T-helper 2 cell (primary cell): ENCODE measurements around the gene RAP1GDS1.
"Not testable (repeated sequence)": the region's sequence is repeated elsewhere in the genome, so short reads cannot be mapped to it uniquely, and the experiment has no call there.

ENCODE experiments used
- DNase-seq, 5 experiments: peaks; one replicate each; pipeline versions ENCODE4 v3.0.0 to v3.0.0-alpha.2; 2012 to 2022

RAP1GDS1 gene

DNA sequence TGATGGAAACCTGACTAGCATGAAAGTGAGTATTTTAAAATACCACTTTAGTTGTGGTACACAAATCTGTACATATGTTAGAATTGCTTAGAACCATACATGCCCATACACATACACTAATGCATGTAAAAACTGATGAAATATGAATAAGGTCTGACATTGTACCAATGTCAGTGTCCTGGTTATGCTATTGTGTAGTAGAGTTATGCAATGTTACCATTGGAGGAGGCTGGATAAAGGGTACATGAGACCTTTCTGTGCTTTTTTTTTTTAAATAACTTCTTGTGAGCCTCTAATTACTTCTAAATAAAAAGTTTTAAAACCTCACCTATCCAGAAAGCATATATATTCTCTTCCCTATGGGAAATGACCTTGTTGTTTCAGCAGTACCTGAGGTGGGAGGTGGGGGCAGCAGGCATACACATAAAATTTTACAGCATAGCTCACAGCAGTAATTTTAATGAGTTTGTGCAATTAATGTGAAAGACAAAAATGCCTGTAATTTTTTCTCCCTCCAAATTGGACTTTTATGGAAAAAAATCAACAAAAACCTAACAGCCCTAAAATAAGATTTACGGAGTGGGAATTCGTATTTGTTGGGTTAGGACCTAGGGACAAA lies 97.6 kb downstream of the RAP1GDS1 start:
- DNase-seq: no peak

DNA sequence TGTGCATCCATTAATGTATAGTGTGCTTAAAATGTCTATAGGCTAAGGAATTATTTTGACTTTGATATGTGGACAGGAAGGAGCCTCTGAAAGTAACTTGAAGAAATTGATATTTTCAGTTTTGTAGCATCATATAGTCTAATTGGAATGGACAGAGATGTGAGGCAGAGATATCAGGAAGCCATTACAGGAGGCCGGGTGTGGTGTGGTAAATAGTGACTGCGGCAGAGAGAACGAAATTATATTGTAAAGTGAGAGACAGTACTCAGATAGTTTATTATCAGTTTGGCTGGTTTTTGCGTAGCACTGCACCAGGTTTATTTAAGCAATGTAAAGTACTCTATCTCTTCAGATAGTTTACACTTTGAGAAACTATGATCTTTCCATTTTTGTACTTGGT lies 98.5 kb downstream of the RAP1GDS1 start:
- no peak for DNase-seq

DNA sequence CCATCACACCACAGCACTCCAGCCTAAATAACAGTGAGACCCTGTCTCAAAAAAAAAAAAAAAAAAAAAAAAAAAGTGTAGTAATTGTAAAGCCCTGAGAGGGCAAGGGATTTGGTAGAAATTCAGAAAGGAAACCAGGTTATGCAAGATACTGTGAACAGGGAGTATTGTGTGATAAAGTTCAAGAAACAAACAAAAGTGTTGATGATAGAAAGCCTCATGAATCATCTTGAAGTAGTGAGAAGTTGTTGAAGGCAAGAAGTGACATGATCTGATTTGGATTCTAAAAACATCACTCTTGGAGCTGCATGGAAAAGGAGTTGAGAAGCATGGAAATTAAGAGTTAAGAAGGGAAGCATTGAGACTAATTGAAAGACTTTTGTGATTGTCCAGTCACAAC lies 102.2 kb downstream of the RAP1GDS1 start:
- no peak for DNase-seq

DNA sequence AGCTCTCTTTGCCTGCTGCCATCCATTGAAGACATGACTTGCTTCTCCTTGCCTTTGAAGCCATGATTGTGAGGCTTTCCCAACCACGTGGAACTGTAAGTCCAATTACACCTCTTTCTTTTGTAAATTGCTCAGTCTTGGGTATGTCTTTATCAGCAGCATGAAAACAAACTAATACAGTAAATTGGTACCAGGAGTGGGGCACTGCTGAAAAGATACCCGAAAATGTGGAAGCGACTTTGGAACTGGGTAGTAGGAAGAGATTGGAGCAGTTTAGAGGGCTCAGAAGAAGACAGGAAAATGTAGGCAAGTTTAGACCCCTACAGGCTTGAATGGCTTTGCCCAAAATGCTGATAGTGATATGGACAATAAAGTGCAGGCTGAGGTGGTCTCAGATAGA lies 105.1 kb downstream of the RAP1GDS1 start:
- not testable (repeated sequence) for DNase-seq

DNA sequence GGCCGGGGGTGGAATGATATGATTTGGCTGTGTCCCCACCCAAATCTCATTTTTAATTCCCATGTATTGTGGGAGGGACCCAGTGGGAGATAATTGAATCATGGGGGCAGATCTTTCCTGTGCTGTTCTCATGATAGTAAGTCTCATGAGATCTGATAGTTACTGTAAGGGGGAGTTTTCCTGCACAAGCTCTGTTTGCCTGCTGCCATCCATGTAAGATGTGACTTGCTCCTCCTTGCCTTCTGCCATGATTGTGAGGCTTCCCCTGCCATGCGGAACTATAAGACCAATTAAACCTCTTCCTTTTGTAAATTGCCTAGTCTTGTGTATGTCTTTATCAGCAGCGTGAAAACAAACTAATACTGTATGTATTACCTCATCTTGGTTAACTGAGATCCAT lies 106.8 kb downstream of the RAP1GDS1 start:
- DNase-seq: not testable (repeated sequence)

DNA sequence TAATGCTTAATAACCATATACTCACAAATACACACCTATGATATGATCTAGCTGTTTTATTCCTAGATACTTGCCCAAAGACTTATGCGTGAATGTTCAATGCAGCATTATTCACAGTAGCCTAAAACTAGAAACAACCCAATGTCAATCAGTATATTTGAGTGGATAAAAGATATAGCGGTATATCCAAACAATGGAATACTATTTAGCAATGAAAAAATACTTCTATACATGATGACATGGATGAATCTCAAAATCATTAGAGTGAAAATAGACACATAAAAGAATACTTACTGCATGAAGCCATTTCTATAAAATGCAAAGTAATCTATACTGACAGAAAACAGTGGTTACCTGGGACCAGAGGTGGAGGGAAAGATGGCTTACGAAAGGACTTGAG lies 108.1 kb downstream of the RAP1GDS1 start:
- DNase-seq: no peak

DNA sequence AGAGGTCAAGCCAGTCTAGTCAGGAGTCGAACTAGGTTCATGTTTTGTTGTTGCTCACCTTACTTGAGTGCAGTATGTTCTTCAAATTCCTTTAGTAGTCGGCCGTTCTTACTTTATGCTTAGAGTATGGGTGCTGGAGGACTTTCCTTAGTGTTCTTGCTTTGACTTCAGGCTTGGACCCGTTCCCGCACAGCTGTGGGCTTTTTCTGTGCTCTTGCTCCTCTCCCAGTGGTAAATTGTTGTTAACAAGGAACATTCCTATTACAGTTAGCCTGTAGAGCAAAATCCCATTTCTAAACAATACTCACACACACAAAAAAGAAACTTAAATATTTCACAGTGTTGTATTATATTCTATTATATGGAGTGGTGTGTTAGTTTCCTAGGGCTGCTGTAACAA lies 113.5 kb downstream of the RAP1GDS1 start:
- DNase-seq: no peak

DNA sequence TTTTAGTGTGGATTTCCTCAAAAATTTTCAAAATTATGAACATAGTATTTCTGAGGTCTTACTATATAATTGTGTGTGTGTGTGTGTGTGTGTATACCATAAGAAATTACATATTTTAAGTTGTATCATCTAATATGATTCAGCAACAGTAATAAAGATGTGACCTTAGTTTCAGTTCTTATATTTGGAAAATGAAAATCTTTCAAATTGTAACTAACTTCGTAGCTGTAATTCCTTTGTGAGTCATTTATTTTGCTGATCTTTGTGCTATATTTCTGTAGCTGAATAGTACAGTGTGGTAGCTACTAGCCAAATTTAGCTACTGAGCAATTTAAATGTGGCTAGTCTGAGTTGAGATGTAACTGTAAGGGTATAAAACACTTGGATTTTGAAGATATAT lies 116.4 kb downstream of the RAP1GDS1 start:
- DNase-seq: peak in 1 of 5 experiments; percentile 9

DNA sequence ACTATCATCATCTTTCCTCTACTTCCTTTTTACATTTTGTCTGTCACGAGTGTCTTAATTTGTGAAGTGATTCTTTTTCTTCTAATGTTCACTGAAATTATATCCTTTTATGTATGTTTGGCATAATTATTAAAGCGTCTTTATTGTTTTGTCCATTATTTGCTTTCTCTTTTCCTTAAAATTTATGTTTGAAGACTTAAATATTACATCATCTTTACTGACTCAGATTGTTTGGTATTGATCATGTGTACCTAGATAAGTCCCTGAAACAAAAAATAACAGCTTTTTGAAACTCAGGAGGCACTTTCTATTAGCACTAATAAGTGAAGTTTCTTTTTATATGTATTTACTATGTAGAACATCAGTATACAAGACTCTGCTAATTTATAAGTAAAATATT lies 120.1 kb downstream of the RAP1GDS1 start:
- DNase-seq: no peak

DNA sequence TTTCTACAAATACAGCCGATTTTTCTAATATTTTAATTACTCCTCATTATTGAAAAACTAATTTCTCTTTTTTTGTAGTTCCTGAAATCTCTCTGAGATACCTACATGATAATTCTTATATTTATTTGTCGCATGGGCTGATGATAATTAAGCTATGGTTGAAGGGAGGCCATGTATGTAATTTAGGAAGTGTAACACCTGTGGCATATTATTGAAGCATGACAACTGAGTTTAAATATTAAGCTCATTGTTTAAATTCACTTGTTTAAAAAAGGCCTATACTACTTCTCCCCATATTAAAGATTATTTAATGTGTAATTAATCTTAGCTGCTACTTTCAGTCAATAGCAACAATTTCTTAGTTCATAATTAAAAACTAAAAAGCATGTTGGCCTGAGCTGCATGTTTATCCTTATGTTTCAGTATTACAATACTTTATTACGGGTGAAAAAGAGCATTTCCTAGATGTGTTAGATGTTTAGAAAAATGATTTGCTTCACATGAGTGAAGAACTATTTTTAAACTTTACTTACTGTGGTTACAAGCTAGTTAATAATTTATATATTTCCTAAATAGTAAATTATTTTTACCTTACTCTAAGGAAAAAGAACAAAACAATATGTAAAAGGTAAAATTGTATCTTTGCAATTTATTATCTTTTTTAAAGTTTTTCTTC lies 122.4 kb downstream of the RAP1GDS1 start:
- DNase-seq: no peak

DNA sequence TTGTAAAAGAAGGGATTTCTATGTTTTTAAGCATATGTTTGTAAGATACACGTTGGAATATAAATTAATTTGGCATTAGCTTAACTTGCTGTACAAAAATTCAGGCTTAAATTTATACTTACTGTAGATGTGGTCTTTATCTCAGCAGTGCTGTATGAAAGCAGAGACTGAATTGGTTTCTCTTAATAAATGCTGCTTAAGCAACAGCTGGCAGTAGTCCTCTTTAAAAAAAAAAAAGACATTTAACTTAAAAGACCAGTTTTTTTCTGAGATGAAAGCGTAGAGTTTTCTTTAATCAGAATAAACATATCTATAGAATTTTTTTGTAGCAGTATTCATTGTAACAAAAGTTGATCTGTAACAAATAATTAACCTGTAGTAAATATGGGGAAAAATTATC lies 124.6 kb downstream of the RAP1GDS1 start:
- no peak for DNase-seq

DNA sequence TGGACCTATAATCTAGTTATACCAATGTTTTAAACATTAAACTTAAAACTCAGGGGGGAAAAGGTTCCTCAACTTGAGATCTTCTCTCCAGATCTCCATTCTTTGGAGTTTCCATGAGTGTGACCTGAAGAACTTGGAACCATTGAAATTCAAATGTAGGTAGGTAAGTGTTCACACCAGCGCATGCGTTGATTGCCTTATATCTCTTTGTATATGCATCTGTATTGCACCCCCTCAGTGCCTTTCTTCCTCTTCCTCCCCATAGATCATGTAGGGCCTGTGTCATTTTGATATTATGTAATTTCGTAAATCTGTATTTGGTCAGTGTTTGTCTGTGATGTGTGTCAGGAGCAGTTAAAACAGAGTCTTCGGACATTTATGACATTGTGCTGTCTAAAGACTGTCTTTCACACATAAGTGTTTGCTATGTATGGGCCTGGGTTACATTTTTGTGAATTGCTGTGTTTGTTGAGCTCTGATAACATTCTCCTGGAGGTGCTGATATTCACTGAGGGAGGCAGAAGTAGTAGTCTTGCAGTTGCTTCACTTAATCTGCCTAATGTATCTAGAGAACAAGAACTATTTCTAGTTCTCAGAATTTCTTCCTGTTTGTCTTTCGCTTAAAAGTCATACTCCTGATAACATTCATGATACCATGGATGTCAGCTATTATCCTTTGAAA lies 126.3 kb downstream of the RAP1GDS1 start:
- no peak for DNase-seq

DNA sequence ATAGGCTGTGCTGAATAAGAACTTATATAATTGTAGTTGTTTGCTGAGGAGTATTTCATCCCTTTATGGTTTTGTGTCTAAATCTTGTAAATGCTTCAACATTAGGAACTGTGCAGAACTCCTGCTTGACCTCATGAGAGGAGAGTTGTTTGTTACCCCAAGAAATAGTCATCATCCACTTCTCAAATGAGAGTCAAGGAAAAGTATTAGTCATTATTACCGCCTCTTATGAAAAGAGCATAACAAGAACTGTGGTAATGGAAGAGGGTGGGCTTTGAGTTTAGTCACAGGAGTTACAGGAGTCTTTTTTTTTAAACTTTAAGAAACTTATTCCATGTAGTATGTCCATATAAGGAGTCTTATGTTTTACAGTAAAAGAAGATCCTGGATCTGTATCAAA lies 132.9 kb downstream of the RAP1GDS1 start:
- no peak for DNase-seq

DNA sequence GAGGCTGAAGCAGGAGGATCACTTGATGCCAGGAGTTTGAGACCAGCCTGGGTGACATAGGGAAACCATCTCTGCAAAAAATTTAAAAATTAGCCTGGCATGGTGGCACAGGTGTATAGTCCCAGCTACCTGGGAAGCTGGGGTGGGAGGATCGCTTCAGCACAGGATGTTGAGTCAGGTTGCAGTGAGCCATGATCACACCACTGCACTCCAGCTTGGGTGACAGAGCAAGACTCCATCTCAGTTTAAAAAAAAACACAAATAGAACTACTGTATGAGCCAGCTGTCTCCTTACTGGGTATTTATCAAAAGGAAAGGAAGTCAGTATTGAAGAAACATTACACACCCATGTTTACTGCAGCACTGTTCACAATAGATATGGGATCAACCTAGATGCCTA lies 138.7 kb downstream of the RAP1GDS1 start:
- DNase-seq: no peak

DNA sequence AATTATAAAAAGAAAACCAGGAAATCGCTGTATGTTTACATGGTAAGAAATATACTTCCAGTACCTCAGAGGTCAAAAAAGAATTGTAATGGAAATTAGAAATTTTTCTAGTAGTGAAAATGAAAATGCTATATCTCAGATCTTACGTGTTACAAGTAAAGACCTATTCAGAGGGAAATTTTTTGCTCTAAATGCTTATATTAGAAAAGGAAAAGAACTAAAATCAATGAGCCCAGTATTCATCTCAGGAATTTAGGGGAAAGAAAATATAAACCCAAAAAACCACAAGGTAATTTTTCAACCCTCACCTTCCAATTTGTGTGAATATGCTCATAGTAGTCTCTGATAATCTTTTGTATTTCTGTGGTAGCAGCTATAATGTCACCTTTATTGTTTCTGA lies 145.6 kb downstream of the RAP1GDS1 start:
- peak in 1 of 5 experiments; percentile 13 for DNase-seq

DNA sequence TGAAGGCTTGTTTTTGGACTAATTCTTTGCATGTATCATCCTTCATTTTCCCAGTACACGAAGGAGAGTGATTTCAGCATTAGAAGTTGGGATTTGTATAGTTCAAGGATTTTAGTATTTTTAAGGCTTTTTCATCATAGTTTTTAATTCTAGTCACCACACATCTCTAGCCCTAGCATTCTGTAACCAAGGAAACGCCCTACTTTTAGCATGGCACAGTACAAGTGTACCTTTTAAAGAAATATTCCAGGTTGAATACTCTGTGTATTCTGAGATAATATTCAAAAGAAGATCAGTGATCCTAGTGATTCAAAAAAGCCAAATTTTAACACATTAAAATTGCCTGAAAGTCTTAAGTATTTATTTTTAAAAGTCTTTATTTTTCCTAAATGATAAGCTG lies 150.5 kb downstream of the RAP1GDS1 start:
- DNase-seq: no peak

DNA sequence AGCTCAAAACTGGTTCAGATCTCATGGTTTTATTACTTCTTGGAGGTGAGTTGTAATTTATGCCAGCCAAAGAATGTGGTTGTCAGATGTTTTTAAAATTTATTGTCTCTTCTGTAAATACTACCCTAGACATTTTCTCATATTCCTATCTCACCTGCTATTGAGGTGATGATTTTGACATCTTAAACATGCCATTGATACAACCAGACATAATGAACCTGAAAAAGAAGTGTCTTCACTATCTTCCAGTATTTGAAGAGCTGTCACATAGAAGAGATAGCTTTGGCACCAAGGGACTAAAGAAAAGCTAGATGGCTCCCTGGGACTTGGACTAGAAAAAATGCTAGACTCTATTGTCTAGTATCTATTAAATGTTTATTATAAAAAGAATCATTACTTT lies 155.7 kb downstream of the RAP1GDS1 start:
- no peak for DNase-seq

DNA sequence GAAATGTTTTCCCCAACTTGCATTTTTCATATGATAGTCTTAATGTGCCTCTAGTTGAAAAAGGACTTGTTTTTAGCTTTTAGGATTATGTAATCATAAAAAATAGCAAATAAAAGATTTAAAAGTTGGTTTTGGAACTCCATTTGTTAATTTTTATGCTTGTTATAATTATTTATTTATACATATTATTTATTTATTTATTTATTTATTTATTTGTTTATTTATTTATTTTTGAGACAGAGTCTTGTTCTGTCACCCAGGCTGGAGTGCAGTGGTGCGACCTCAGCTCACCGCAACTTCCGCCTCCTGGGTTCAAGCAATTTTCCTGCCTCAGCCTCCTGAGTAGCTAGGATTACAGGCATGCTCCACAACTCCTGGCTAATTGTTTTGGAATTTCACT lies 159.0 kb downstream of the RAP1GDS1 start:
- not testable (repeated sequence) for DNase-seq

DNA sequence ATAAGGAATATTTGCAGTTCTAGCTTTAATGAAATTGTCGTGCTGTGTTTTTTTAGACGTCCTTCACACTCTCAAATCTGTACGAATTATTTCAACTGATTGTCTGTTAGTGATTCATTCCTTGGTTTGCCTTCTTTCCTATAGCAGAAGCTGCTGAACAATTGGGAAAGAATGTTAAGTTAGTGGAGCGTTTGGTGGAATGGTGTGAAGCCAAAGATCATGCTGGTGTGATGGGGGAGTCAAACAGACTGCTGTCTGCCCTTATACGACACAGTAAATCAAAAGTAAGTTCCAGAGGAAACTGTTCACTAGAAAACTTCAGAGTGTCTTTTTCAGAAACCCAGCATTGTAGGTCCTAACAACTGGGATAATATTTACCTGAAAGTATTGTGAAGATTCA lies 159.9 kb downstream of the RAP1GDS1 start:
- DNase-seq: no peak

DNA sequence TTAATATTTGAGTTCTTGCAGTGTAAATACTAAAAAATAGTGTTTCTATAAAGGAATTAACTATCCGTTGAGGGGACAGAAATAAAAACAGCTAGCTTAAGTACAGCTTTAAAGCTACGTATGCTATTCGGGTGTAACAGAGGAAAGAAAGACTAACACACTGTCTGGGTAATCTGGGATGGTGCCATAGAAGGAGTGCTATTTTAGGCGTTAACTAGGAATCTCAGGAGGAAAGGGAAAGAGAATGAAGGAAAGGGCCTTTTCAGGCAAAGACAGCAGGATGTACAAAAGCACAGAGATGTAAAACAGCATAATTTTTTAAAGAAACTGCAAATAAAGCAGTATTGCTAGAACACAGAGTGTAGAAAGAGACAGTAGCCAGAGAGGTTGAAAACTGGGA lies 161.8 kb downstream of the RAP1GDS1 start:
- DNase-seq: no peak

DNA sequence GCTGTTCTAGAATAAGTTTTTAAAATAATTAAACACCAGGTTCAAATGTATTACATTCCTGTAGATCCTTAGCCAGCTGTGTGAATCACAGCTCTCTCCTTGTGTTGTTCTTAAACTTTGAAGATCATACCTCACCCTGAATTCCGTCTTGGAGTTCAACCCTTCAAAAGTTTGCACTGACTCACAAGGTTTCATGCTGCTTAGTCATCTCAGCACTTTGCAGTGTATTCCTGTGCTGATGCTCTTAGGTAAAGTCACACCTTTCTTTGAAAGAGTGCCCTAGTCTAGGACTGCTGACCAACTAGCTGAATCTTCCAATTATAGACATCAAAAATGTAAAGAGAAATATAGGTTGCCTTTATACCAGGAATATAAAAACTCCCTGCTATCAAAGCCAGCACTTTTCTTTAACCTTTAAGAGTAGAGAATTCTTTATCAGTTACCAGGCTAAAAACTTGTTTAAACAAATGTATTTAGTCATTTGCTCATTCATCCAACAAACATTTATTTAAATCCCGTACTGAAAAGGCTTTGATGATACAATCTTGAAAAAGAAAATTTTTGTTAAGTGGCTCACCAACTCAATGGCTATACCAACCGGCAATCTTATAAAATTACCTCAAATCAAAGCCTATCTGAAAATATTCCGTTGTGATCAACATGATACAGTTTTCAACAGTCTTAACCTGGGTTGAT lies 169.7 kb downstream of the RAP1GDS1 start:
- no peak for DNase-seq

DNA sequence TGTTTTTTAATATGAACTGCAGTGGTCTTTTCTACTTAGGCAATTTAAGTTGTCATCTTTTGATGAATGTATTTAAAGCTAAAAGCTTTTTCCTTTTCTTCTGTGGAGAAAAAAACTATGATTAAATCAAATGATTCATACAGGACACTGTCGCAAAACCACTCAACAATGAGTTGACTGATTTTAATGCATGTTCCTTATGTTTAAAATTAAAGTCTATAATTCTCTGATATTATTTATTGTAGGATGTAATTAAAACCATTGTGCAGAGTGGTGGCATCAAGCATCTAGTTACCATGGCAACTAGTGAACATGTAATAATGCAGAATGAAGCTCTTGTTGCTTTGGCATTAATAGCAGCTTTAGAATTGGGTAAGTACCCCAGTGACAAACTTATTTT lies 172.5 kb downstream of the RAP1GDS1 start:
- DNase-seq: no peak

DNA sequence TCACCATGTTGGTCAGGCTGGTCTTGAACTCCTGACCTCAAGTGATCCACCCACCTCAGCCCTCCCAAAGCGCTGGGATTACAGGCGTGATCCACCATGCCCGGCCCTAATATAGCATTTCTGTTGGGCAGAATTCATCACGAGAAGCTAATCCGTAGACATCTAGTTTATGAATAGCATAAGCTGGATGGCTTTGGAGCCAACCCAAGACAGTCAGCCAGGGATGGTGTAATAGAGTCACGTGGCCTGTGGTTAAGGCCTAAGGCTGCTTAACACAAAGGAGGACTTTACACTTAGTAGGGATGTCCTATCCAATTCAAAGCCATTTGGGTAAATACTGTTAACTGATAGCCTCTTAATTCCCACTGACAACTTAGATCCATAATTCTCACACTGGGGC lies 173.6 kb downstream of the RAP1GDS1 start:
- no peak for DNase-seq

DNA sequence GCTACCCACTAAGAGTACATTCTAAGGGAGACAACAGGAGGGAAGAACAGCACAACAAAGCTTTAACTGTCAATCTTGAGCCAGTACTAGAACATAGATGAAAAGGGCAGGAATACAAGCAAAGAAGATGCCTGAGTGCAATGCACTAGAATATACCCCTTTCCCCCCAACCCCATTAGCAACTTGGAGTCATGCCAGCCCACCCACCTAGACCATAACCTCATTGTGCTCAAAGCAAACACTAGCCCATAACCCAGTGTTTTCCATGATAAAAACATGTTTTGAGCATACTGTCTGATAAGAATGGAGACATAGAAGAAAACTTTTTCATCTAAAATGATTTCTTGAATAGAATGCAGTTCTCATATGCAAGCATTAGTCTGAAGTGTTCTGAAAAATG lies 183.2 kb downstream of the RAP1GDS1 start:
- DNase-seq: no peak
